ENCODE measurements around the gene FBXL20.
"Not testable (repeated sequence)": the region's sequence is repeated elsewhere in the genome, so short reads cannot be mapped to it uniquely, and the experiment has no call there.

The FBXL20 gene

GRCh38 chr17:39385040-39385439 lies 16.4 kb downstream of the FBXL20 start:
- no peak overlapping the region for H3K4me3 ChIP-seq (replicated peaks in 1 of 2; ENCODE audit: low read depth in 2 of 2, low read length in 2 of 2)
- DNase-seq (ENCODE audit: low read depth in 2 of 2), result no peak
- TF ChIP-seq CTCF (IDR thresholded peaks at IDR 0.05; ENCODE audit: low read depth, low read length), result no peak

- DNase-seq (ENCODE audit: low read depth in 2 of 2), result no peak
- no peak overlapping the region for H3K4me3 ChIP-seq (replicated peaks in 1 of 2; ENCODE audit: low read depth in 2 of 2, low read length in 2 of 2)
- TF ChIP-seq CTCF (IDR thresholded peaks at IDR 0.05; ENCODE audit: low read depth, low read length), result no peak
Measured at GRCh38 chr17:39380144-39380543, 21.3 kb downstream of the FBXL20 start.

- TF ChIP-seq CTCF (IDR thresholded peaks at IDR 0.05; ENCODE audit: low read depth, low read length), result no peak
Measured at GRCh38 chr17:39376434-39376833, 25.0 kb downstream of the FBXL20 start.

GRCh38 chr17:39367805-39368204 lies 33.6 kb downstream of the FBXL20 start:
- not testable (repeated sequence) for DNase-seq (ENCODE audit: low read depth in 2 of 2); H3K4me3 ChIP-seq (replicated peaks in 1 of 2; ENCODE audit: low read depth in 2 of 2, low read length in 2 of 2)

More at GRCh38 chr17:39376434-39376833, 25.0 kb downstream of the FBXL20 start:
- H3K4me3 ChIP-seq (replicated peaks in 1 of 2; ENCODE audit: low read depth in 2 of 2, low read length in 2 of 2), result no peak overlapping the region
- DNase-seq (ENCODE audit: low read depth in 2 of 2), result no peak

GRCh38 chr17:39365872-39366271 lies 35.6 kb downstream of the FBXL20 start:
- H3K4me3 ChIP-seq (replicated peaks in 1 of 2; ENCODE audit: low read depth in 2 of 2, low read length in 2 of 2), result no peak overlapping the region
- no peak for TF ChIP-seq CTCF (IDR thresholded peaks at IDR 0.05; ENCODE audit: low read depth, low read length)
- DNase-seq (ENCODE audit: low read depth in 2 of 2), result no peak

- peak overlapping the region in 1 of 2 donors; percentile 4 for H3K4me3 ChIP-seq (replicated peaks in 1 of 2; ENCODE audit: low read depth in 2 of 2, low read length in 2 of 2)
- peak; percentile 63 to 71 for DNase-seq (ENCODE audit: low read depth in 2 of 2)
- TF ChIP-seq CTCF (IDR thresholded peaks at IDR 0.05; ENCODE audit: low read depth, low read length), result no peak
Measured at GRCh38 chr17:39365242-39365641, 36.2 kb downstream of the FBXL20 start.

GRCh38 chr17:39364236-39365025 lies 37.0 kb downstream of the FBXL20 start:
- TF ChIP-seq CTCF (IDR thresholded peaks at IDR 0.05; ENCODE audit: low read depth, low read length), result no peak
- no peak overlapping the region for H3K4me3 ChIP-seq (replicated peaks in 1 of 2; ENCODE audit: low read depth in 2 of 2, low read length in 2 of 2)

More at GRCh38 chr17:39364236-39365025, 37.0 kb downstream of the FBXL20 start:
- peak in 1 of 2 donors; percentile 10 for DNase-seq (ENCODE audit: low read depth in 2 of 2)

Measured in cardiac fibroblast (primary cell).